CD4-positive, alpha-beta T cell treated with Interleukin-6 at 100 ng/mL for 8 hours (primary cell): ENCODE results near the gene SPEN.
"Not testable (repeated sequence)": the region's sequence is repeated elsewhere in the genome, so short reads cannot be mapped to it uniquely, and the experiment has no call there.

Experiments
- DNase-seq: peaks from one replicate; pipeline ENCODE4 v3.0.0-alpha.2; 2020; ENCODE audit warnings: mixed read lengths, low spot score

The SPEN gene, protein sequence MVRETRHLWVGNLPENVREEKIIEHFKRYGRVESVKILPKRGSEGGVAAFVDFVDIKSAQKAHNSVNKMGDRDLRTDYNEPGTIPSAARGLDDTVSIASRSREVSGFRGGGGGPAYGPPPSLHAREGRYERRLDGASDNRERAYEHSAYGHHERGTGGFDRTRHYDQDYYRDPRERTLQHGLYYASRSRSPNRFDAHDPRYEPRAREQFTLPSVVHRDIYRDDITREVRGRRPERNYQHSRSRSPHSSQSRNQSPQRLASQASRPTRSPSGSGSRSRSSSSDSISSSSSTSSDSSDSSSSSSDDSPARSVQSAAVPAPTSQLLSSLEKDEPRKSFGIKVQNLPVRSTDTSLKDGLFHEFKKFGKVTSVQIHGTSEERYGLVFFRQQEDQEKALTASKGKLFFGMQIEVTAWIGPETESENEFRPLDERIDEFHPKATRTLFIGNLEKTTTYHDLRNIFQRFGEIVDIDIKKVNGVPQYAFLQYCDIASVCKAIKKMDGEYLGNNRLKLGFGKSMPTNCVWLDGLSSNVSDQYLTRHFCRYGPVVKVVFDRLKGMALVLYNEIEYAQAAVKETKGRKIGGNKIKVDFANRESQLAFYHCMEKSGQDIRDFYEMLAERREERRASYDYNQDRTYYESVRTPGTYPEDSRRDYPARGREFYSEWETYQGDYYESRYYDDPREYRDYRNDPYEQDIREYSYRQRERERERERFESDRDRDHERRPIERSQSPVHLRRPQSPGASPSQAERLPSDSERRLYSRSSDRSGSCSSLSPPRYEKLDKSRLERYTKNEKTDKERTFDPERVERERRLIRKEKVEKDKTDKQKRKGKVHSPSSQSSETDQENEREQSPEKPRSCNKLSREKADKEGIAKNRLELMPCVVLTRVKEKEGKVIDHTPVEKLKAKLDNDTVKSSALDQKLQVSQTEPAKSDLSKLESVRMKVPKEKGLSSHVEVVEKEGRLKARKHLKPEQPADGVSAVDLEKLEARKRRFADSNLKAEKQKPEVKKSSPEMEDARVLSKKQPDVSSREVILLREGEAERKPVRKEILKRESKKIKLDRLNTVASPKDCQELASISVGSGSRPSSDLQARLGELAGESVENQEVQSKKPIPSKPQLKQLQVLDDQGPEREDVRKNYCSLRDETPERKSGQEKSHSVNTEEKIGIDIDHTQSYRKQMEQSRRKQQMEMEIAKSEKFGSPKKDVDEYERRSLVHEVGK (N-terminal part only)

GRCh38 chr1:15847100-15847892 is at the start of gene SPEN:
SPEN (plus strand) TSS chr1:15847707; CDS start chr1:15848068, 361 bp downstream.
- peak; percentile 99 for DNase-seq

DNA sequence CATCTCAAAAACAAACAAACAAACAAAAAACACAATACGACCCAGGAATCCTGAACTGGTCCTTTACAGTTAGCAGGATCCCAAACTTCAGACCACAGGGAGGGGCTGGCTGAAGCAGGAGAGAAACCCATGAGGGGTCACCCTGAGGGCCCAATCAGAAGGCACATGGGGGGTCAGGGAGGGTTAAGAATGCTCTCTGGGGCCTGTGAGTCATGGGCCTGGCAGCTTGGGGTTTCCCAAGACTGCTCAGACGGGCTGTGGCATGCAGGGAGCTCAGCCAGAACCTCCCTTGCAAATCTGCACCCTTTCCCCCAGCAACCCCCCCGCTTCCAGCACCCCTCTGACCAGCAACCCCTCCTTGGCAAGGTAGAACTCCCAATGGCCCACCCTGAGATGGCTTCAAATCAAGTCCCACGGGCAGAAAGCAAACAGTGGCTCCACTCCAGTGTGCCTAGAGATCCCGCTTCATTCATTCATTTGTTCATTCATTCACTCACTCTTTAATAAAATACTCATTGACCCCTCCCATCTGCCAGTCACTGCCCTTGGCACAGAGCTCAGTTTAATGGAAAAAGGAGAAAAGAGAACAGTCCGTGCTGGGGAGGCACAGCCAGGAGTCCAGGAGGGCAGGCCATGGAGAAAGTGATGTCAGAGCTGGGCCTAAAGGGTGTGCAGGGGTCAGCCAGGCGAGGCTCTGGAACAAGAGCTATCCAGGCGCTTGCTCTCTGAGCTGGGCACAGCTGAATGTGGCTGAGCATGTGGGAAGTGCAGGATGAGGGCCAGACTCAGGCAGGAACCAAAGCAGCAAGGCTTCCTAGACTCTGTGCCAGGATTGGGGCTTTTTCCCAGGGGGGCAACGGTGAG is 48.3 kb upstream of the SPEN start:
- DNase-seq: no peak

GRCh38 chr1:15799928-15800835 is 47.3 kb upstream of the SPEN start:
- no peak for DNase-seq

DNA sequence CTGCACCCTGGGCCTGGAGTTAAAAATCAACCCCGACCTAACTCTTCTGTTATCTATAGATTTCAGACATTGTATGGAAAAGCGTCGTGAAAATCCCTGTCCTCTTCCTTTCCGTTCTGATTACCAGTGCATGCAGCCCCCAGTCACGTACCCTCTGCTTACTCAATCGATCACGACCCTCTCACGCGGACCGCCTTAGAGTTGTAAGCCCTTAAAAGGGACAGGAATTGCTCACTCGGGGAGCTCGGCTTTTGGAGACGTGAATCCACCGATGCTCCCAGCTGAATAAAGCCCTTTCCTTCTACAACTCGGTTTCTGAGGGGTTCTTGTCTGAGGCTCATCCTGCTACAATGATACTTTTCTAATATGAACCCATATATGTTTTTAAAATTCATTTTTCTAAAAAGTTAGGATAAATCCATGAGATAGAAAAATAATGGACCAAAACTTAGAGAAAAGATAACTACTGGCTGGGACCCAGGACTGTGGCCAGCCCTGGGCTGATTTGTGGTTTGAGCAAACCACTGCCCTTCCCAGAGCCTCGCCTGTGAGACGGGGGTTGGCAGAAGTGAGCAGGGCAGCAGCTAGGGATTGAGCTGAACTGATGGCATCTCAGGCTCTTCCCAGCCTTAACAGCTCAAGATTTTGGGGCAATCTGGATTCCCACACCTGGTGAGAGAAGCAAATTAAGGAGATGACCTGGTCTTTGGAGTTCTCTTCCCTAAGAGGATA is 45.1 kb upstream of the SPEN start:
- DNase-seq: no peak

DNA sequence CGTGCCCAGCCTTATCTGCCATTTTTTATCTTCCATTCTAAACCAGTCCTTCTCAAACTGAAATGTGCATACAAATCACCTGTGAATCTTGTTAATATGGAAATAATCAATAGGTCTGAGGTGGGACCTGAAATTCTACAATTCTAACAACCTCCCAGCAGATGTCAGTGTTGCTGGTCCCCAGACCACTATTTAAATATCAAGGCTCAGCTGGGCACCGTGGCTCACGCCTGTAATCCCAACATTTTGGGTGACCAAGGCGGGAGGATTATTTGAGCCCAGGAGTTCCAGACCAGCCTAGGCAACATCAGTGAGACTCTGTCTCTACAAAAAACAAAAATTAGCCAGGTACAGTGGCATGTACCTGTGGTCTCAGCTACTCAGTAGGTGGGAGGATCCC is 44.1 kb upstream of the SPEN start:
- no peak for DNase-seq

DNA sequence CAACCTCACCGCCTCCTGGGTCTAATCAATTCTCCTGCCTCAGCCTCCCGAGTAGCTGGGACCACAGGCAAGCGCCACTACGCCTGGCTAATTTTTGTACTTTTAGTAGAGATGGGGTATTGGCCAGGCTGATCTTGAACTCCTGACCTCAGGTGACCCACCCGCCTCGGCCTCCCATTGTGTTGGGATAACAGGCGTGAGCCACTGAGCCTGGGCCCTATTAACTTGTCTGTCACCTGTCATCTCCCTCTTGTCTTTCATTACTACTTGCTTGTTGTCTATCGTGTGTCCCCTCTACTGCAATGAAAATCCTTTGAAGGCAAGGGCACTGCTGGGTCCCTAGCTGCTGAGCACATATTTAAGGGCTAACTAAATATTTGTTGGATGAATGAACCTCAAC is 43.4 kb upstream of the SPEN start:
- DNase-seq: no peak

DNA sequence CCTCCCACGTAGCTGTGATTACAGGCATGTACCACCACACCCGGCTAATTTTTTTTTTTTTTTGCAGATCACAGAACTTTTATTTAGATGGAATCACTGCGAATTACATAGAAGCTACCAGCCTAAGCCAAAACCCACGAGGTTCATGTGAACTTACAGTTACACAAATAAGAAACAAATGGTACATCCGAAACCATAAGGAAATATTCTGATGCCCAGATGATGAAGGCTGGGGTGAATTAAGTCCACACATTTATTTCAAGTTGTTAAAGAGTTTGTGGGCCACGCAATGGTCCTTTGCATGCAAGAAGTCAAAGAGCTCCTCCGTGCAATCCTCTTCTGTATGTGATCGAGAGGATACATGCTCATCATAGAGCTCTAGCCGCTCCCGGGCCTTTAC is 40.4 kb upstream of the SPEN start:
- no peak for DNase-seq

DNA sequence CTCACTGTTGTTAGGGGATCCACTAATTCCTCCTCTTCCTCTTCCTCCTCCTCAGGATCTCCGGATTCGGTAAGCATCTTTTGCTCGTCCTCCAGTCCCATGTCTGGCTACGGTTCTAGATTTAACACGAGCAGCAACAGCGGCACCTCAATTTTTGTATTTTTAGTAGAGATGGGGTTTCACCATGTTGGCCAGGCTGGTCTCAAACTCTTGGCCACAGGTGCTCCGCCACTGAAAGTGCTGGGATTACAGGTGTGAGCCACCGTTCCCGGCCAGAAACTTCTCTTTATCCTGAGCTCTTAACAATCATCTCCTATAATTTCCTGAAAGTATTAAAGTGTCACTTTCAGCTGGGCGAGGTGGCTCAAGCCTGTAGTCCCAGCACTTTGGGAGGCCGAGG is 40.0 kb upstream of the SPEN start, which contains the start of gene UQCRHL:
TSS of gene UQCRHL (minus strand) at position 101 of the 400 bp plus-strand sequence. CDS start at position 101, 0 bp downstream.
- DNase-seq: not testable (repeated sequence)

DNA sequence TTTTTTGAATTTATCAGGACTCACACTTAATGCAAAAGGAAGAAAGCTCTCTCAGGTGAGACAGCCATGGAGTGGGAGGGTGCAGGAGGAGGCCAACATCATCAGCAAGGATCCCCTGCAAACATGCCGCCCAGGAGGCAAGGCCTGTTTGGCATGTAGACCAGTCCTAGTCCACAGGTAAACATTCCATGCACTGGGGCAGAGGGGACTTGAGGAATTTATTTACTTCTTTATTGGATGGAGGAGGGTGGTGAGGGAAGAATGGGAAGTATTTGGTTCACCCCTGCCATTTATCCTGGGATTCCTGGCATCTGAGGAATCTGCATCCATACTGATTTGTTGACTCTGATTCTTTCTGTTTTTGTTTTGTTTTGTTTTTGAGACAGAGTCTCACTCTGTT is 38.6 kb upstream of the SPEN start:
- no peak for DNase-seq

- no peak for DNase-seq
These were observed 37.4 kb upstream of the SPEN start for GRCh38 chr1:15810073-15810472.

DNA sequence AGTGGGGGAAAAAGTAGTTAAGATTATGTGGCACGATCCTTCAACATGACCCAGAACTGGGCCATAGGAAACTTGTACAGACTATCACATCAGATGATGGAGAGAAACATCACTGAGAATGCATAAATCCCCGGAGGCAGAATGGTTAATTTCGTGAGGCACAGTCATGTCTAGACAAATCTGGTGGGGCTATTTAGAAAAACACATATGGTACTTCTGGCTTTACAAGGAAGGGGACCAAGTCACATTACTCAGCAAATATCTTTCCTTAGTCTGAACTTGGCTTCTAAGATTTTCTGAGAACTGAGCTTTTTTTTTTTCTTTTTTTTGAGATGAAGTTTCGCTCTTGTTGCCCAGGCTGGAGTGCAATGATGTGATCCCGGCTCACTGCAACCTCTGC is 30.8 kb upstream of the SPEN start:
- DNase-seq: no peak

GRCh38 chr1:15820478-15820877 is 27.0 kb upstream of the SPEN start:
- DNase-seq: no peak

DNA sequence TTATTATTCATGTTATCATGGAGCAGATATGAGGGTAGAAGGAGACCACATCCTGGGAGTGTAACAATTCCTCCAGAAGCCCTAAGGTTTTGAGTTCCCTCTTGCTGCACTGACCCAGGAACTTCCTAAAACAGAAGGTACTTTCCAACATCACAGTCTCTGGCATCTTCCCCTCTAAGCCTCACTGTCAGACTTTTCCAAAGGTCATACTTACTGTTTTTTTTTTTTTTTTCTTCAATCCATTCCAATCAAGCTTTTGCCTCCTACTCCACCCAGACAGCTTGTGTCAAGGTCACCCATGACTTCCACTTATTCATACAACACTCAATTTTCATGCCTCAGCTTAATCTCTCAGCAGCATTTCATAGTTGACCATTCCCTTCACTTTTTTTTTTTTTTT is 21.7 kb upstream of the SPEN start:
- no peak for DNase-seq

DNA sequence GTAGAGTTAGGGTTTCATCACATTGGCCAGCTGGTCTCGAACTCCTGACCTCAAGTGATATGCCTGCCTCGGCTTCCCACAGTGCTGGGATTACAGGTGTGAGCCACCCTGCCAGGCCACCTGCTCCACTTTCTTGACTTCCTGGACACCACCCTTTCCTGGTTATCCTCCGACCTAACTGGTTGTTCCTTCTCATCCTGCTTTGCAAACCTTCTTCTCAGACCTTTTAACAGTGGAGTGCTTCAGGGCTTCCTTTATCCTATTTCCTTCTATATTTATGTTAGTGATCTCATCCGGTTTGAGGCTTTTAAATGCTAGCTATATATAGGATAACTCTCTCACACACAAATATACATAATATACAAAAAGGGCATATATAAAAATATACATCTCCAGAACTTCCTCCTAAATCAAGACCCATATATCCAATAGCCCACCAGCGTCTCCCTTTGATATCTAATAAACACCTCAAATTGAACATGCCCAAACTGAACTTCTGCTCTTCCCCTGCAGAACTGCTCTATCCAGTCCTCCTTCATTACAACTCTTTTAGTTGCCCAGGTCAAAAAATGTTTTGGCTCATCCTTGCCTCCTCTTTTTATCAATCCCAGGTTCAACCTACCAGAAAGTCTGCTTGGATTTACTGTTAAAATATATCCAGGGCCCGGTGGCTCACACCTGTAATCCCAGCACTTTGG is 20.5 kb upstream of the SPEN start:
- DNase-seq: no peak

- not testable (repeated sequence) for DNase-seq
These were observed 19.9 kb upstream of the SPEN start for GRCh38 chr1:15827567-15827966.

GRCh38 chr1:15828931-15829330 is 18.6 kb upstream of the SPEN start:
- not testable (repeated sequence) for DNase-seq

- DNase-seq: no peak
These were observed 17.2 kb upstream of the SPEN start for GRCh38 chr1:15830258-15830657.

GRCh38 chr1:15833069-15833679 is 14.3 kb upstream of the SPEN start:
- DNase-seq: peak; percentile 67
